ENCODE results near the gene TMEM181. TPM values are rescaled to one million over a fixed set of nuclear protein-coding genes. Genes with fewer than 3 reads are reported as not detected.
A peak's percentile ranks its signal among the peaks of the same experiment; 100 is the strongest.

The TMEM181 gene
- total RNA-seq, 2 experiments from 2014 or later, result 10.0 to 10.1 TPM

DNA sequence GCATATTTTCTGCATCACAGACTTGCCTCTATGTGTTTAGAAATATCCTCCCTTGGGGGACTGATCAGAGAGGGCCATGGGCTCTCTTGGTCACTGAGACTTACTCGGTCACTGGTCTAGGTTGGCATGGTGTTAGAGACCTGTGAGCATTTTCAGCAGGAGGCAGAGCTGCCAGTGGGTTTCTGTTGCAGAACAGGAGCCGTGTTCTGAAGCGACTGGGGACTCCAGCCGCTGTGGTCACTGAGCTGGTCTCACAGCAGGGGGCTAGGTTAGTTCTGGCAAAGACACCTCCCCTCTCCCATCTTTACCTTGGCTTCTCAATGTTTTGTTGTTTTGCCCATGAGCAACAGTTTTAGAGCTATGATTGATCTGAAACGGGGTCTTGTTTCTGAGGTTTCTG is 8.7 kb downstream of the TMEM181 start:
- ATAC-seq (no peak), DNase-seq (no peak)
- H3K9me3 Mint-ChIP-seq, result no peaks in the 10 kb centered on the region
- no peaks in the 10 kb centered on the region for H3K27me3 Mint-ChIP-seq
- intact Hi-C loops (cut with micrococcal nuclease), result no loop called here
- CTCF ChIA-PET, result interaction anchor here (1.2 to 1.5 kb wide), 2 partner anchors 10 to 354 kb away, joined by 4 to 5 read pairs; partner anchors contain the start of gene TMEM181
- peaks cover 22% of the 10 kb centered on the region for H3K36me3 Mint-ChIP-seq (ENCODE audit: low read depth)
- TF ChIP-seq, protein P1, sequence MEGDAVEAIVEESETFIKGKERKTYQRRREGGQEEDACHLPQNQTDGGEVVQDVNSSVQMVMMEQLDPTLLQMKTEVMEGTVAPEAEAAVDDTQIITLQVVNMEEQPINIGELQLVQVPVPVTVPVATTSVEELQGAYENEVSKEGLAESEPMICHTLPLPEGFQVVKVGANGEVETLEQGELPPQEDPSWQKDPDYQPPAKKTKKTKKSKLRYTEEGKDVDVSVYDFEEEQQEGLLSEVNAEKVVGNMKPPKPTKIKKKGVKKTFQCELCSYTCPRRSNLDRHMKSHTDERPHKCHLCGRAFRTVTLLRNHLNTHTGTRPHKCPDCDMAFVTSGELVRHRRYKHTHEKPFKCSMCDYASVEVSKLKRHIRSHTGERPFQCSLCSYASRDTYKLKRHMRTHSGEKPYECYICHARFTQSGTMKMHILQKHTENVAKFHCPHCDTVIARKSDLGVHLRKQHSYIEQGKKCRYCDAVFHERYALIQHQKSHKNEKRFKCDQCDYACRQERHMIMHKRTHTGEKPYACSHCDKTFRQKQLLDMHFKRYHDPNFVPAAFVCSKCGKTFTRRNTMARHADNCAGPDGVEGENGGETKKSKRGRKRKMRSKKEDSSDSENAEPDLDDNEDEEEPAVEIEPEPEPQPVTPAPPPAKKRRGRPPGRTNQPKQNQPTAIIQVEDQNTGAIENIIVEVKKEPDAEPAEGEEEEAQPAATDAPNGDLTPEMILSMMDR (IDR thresholded peaks at IDR 0.05), result no peak
- peaks cover 68% of the 10 kb centered on the region for H3K4me1 Mint-ChIP-seq (ENCODE audit: low read depth)
- H3K4me3 Mint-ChIP-seq, result no peak overlapping the region
- POLR2A ChIA-PET, result interaction anchor here (1.0 to 1.6 kb wide), 3 partner anchors 14 to 77 kb away, joined by 3 to 6 read pairs (median 3); no protein-coding TSS in a partner anchor
- peak overlapping the region; percentile 92 for H3K27ac Mint-ChIP-seq

DNA sequence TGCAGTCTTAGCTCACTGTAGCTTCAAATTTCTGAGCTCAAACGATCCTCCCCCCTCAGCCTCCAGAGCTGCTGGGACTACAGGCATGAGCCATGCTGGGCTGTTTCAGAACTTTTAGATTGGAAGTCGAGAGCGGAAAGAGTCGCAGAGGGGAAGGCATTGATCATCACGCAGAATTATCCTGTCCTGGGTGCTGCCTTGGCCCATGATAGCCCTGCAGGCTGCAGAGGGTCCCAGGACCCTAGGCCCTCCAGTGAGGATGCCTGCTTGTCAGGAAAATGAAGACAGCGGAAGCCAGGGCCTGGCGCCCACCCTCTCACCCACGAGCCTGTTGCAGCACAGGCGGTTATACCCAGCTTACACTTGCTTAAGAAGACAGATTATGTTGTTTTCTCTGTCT is 9.1 kb downstream of the TMEM181 start:
- Mint-ChIP-seq H3K36me3 (ENCODE audit: low read depth) (peaks cover 22% of the 10 kb centered on the region), H3K27me3 (no peaks in the 10 kb centered on the region), H3K4me3 (no peak overlapping the region), H3K4me1 (ENCODE audit: low read depth) (peaks cover 67% of the 10 kb centered on the region), H3K27ac (no peak overlapping the region), H3K9me3 (no peaks in the 10 kb centered on the region)
- no peak for DNase-seq
- intact Hi-C loops (cut with micrococcal nuclease), result no loop called here
- CTCF ChIA-PET, result interaction anchor here (1.2 to 1.5 kb wide), 2 partner anchors 10 to 355 kb away, joined by 4 to 5 read pairs; partner anchors contain the start of gene TMEM181
- POLR2A ChIA-PET, result interaction anchor here (1.0 to 1.6 kb wide), 2 partner anchors 70 to 77 kb away, joined by 3 to 6 read pairs; no protein-coding TSS in a partner anchor
- no peak for ATAC-seq
- TF ChIP-seq, protein P1 (IDR thresholded peaks at IDR 0.05), result no peak

DNA sequence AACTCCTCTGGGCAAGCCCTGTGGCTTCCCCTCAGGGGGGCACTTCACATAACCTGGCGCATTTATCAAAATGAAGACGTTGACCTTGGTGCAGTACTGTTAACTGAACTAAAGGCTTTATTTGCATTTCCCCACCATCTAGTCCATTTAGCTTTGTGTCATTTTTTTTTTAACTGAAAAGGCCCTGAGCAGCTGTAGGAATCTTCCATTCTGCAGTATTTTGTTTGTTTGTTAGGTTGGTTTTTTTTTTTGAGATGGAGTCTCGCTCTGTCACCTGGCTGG is 10.7 kb downstream of the TMEM181 start:
- TF ChIP-seq, protein P1 (IDR thresholded peaks at IDR 0.05), result no peak
- Mint-ChIP-seq H3K36me3 (ENCODE audit: low read depth) (peaks cover 29% of the 10 kb centered on the region), H3K27ac (peak overlapping the region; percentile 43), H3K4me1 (ENCODE audit: low read depth) (peaks cover 61% of the 10 kb centered on the region), H3K27me3 (no peaks in the 10 kb centered on the region), H3K9me3 (no peaks in the 10 kb centered on the region), H3K4me3 (no peak overlapping the region)
- ChIA-PET CTCF (no interaction called here), POLR2A (no interaction called here)
- no peak for ATAC-seq
- no peak for DNase-seq
- intact Hi-C loops (cut with micrococcal nuclease), result no loop called here

DNA sequence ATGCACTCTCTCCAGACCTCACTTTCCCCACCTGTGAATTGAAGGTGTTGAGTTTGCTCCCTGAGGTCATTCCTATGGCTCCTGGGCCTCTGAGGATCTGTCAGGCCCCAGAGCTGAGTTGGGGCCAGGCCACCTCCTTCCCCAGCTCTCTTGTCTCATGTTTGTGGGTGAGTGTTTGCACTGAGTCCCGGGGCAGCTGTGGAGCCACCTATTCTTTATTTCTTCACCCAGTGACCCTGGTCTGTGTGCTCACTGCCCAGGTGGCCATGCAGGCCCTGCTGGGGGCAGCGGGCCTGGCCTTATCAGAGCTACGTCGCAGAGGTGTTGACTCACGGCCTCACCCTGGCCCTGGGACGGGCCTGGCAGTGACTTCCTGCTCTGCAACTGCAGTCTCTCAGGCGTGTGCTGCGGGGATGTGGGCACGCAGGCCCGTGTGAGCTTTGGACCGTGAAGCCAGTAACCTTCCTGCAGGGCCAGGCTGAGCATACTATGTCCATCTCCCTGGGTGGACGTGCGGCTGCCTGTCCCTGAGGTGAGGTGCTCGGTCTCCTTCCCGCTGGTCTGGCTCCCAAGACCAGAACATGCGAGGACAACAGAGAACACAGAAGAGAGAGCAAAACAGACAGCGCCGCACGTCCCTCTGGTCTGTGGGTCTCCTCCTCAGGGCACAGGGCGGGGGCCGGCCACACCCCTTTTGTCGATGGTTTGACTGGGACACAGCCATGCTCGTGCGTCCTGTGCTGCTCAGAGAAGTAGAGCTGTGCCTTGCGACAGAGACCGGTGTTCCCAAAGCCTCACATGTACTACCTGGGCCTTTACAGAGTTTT is 12.1 kb downstream of the TMEM181 start:
- DNase-seq (no peak), ATAC-seq (no peak)
- POLR2A ChIA-PET, result no interaction called here
- Mint-ChIP-seq H3K4me3 (no peak overlapping the region), H3K9me3 (no peaks in the 10 kb centered on the region), H3K36me3 (ENCODE audit: low read depth) (peaks cover 30% of the 10 kb centered on the region), H3K27ac (no peak overlapping the region), H3K4me1 (ENCODE audit: low read depth) (peaks cover 53% of the 10 kb centered on the region), H3K27me3 (no peaks in the 10 kb centered on the region)
- CTCF ChIA-PET, result no interaction called here
- intact Hi-C loops (cut with micrococcal nuclease), result no loop called here
- TF ChIP-seq, protein P1 (IDR thresholded peaks at IDR 0.05), result no peak
